ENCODE measurements around the gene RMND1. TPM values are rescaled to one million over a fixed set of nuclear protein-coding genes. Genes with fewer than 3 reads are reported as not detected.
"Not testable (repeated sequence)": the region's sequence is repeated elsewhere in the genome, so short reads cannot be mapped to it uniquely, and the experiment has no call there.

RMND1 gene
- total and polyA plus RNA-seq, 7 donors = 8.0 to 18.3 (median 11.6) TPM

- H3K9me3 ChIP-seq = no peaks in the 10 kb centered on the region
- H3K36me3 ChIP-seq (ENCODE audit: insufficient read depth in 1 of 2, low read depth in 1 of 2) = peaks cover 0 to 38% of the 10 kb centered on the region in 2 donors
- no peaks in the 10 kb centered on the region for H3K4me1 ChIP-seq
- ATAC-seq (no peak), DNase-seq (no peak)
- no peak for TF ChIP-seq CTCF (IDR thresholded peaks at IDR 0.05)
- intact Hi-C loops (cut with DNase I) = no loop called here
- H3K27me3 ChIP-seq (ENCODE audit: insufficient read depth in 3 of 3, low read length in 2 of 3) = no peaks in the 10 kb centered on the region
- no peak overlapping the region for H3K4me3 ChIP-seq
- no peak overlapping the region for H3K27ac ChIP-seq
- WGBS, 3 donors = 83 to 87% (median 85%) methylated on average over 6 of the region's 6 CpGs
Measured at GRCh38 chr6:151357758-151358436, 94.0 kb downstream of the RMND1 start.

GRCh38 chr6:151356983-151357382, 94.9 kb downstream of the RMND1 start:
- H3K4me1 ChIP-seq; DNase-seq; H3K27ac ChIP-seq; ATAC-seq; H3K27me3 ChIP-seq (ENCODE audit: insufficient read depth in 3 of 3, low read length in 2 of 3); H3K4me3 ChIP-seq; intact Hi-C loops (cut with DNase I); H3K9me3 ChIP-seq: not testable (repeated sequence)
- WGBS, 3 donors = 85 to 90% (median 89%) methylated on average over 6 of the region's 6 CpGs
- H3K36me3 ChIP-seq (ENCODE audit: insufficient read depth in 1 of 2, low read depth in 1 of 2) = peaks cover 0 to 29% of the 10 kb centered on the region in 2 donors

Other genes starting within 250 kb of the RMND1 start
- 10 to 100 TPM in 2 of 4 donors, 1 to 10 TPM in 2; 5.9 to 13.1 (median 10.2) TPM for gene AKAP12, start 212.2 kb downstream of the RMND1 start, total RNA-seq
- gene AKAP12, start 212.2 kb downstream of the RMND1 start, polyA plus RNA-seq = 1 to 10 TPM; 2.5 to 7.5 (median 2.6) TPM
- 10 to 100 TPM in 2 of 4 donors, 1 to 10 TPM in 2; 7.9 to 14.7 (median 10.8) TPM for gene ZBTB2, start 60.6 kb downstream of the RMND1 start, total RNA-seq
- gene ZBTB2, start 60.6 kb downstream of the RMND1 start, polyA plus RNA-seq = 1 to 10 TPM; 7.1 to 9.6 (median 9.5) TPM
- under 1 TPM; 0.14 to 0.25 (median 0.18) TPM for gene CCDC170, start 41.9 kb upstream of the RMND1 start, total RNA-seq
- gene CCDC170, start 41.9 kb upstream of the RMND1 start, polyA plus RNA-seq = under 1 TPM; 0.03 to 0.08 (median 0.05) TPM